Liver (tissue), 9 donors: ENCODE results near the gene MYO18A. TPM values are rescaled to one million over a fixed set of nuclear protein-coding genes. Genes with fewer than 3 reads are reported as not detected.

Experiments used
- DNase-seq: peaks from one replicate; pipeline ENCODE4 v3.0.0-alpha.2; 2017; ENCODE audit warnings: low spot score
- H3K27ac ChIP-seq, 2 donors: one replicate each; pipeline ENCODE4 v1.7.0; 2013; ENCODE audit warnings: inconsistent platforms in 2 of 2, low read length in 2 of 2, control low read depth in 1 of 2, low read depth in 1 of 2, mild to moderate bottlenecking in 1 of 2
- H3K27me3 ChIP-seq, 4 donors: one replicate each; pipeline versions ENCODE4 v1.6.1 to v1.7.0; 2013; ENCODE audit warnings: low read length in 3 of 4, inconsistent platforms in 1 of 4, mild to moderate bottlenecking in 1 of 4, moderate library complexity in 1 of 4; ENCODE audit not compliant: control insufficient read depth in 4 of 4, insufficient read depth in 4 of 4
- H3K36me3 ChIP-seq, 4 donors: one replicate each; pipeline versions ENCODE4 v1.6.1 to v1.7.0; 2013; ENCODE audit warnings: low read length in 3 of 4, mild to moderate bottlenecking in 3 of 4, low read depth in 1 of 4, moderate library complexity in 1 of 4; ENCODE audit not compliant: control insufficient read depth in 4 of 4, insufficient read depth in 3 of 4
- H3K4me1 ChIP-seq, 4 donors: one replicate each; pipeline versions ENCODE4 v1.6.1 to v1.7.0; 2013; ENCODE audit warnings: low read length in 3 of 4, mild to moderate bottlenecking in 3 of 4, moderate library complexity in 1 of 4; ENCODE audit not compliant: control insufficient read depth in 4 of 4, insufficient read depth in 4 of 4
- H3K4me3 ChIP-seq, 3 donors: one replicate each; pipeline versions ENCODE4 v1.6.1 to v1.7.0; 2013; ENCODE audit warnings: low read length in 3 of 3, control low read depth in 1 of 3, low read depth in 1 of 3, mild to moderate bottlenecking in 1 of 3
- H3K9ac ChIP-seq, 2 donors: one replicate each; pipeline ENCODE4 v1.7.0; 2013; ENCODE audit warnings: low read length in 2 of 2, mild to moderate bottlenecking in 2 of 2, moderate library complexity in 2 of 2, control low read depth in 1 of 2, low read depth in 1 of 2
- H3K9me3 ChIP-seq, 4 donors: one replicate each; pipeline versions ENCODE4 v1.6.1 to v1.7.0; 2013; ENCODE audit warnings: low read length in 3 of 4; ENCODE audit not compliant: control insufficient read depth in 4 of 4
- ATF3 ChIP-seq: IDR thresholded peaks from 2 replicates; pipeline ENCODE4 v1.6.1; 2016; ENCODE audit warnings: antibody characterized with exemption
- EGR1 ChIP-seq, 2 donors: IDR thresholded peaks; 2 replicates each; pipeline ENCODE4 v1.6.1; 2016 to 2018; ENCODE audit warnings: antibody characterized with exemption in 2 of 2, low read depth in 2 of 2
- FOXA1 ChIP-seq: IDR thresholded peaks from 2 replicates; pipeline ENCODE4 v1.6.1; 2016; ENCODE audit warnings: antibody characterized with exemption
- FOXA2 ChIP-seq: IDR thresholded peaks from 2 replicates; pipeline ENCODE4 v1.6.1; 2016; ENCODE audit warnings: antibody characterized with exemption
- GABPA ChIP-seq, 2 donors: IDR thresholded peaks in 1 of 2; conservative IDR thresholded peaks in 1 of 2; 2 replicates each; pipeline ENCODE4 v1.6.1; 2016; ENCODE audit warnings: antibody characterized with exemption in 2 of 2, mild to moderate bottlenecking in 1 of 2, moderate library complexity in 1 of 2
- HNF4A ChIP-seq, 2 donors: conservative IDR thresholded peaks; 2 replicates each; pipeline ENCODE4 v1.6.1; 2016; ENCODE audit warnings: antibody characterized with exemption in 2 of 2, mild to moderate bottlenecking in 2 of 2
- HNF4G ChIP-seq: IDR thresholded peaks from 2 replicates; pipeline ENCODE4 v1.6.1; 2016; ENCODE audit warnings: antibody characterized with exemption
- JUND ChIP-seq, 2 donors: IDR thresholded peaks; 2 replicates each; pipeline ENCODE4 v1.6.1; 2016; ENCODE audit warnings: antibody characterized with exemption in 2 of 2
- MAX ChIP-seq: IDR thresholded peaks from 2 replicates; pipeline ENCODE4 v1.6.1; 2016; ENCODE audit warnings: antibody characterized with exemption
- NR2F2 ChIP-seq: IDR thresholded peaks from 2 replicates; pipeline ENCODE4 v1.6.1; 2016; ENCODE audit warnings: antibody characterized with exemption
- RAD21 ChIP-seq, 2 donors: IDR thresholded peaks; 2 replicates each; pipeline ENCODE4 v1.6.1; 2016; ENCODE audit warnings: antibody characterized with exemption in 2 of 2, mild to moderate bottlenecking in 2 of 2
- REST ChIP-seq: IDR thresholded peaks from 2 replicates; pipeline ENCODE4 v1.6.1; 2016; ENCODE audit warnings: antibody characterized with exemption, mild to moderate bottlenecking
- RXRA ChIP-seq, 2 donors: IDR thresholded peaks; 2 replicates each; pipeline ENCODE4 v1.6.1; 2017 to 2018; ENCODE audit warnings: antibody characterized with exemption in 2 of 2, mild to moderate bottlenecking in 1 of 2
- SP1 ChIP-seq: IDR thresholded peaks from 2 replicates; pipeline ENCODE4 v1.6.1; 2018; ENCODE audit warnings: antibody characterized with exemption, mild to moderate bottlenecking
- TAF1 ChIP-seq: conservative IDR thresholded peaks from 2 replicates; pipeline ENCODE4 v1.6.1; 2016; ENCODE audit warnings: antibody characterized with exemption, mild to moderate bottlenecking
- YY1 ChIP-seq: IDR thresholded peaks from 2 replicates; pipeline ENCODE4 v1.6.1; 2016; ENCODE audit warnings: antibody characterized with exemption, mild to moderate bottlenecking
- WGBS: extraction: QIAGEN DNeasy Blood & Tissue Kit; methylation state at CpG from one replicate; pipeline ENCODE4 v1.1.7; 2013; 5-methylcytosine and 5-hydroxymethylcytosine counted together
- polyA plus RNA-seq, 2 donors: library from polyadenylated mRNA; stranded (reverse) in 1 of 2; unstranded in 1 of 2; fragments of 200-250 nt in 1 of 2; fragments of >200 nt in 1 of 2; fragmentation: Nextera tagmentation in 1 of 2; extraction: Ambion mirVana in 1 of 2; gene quantifications; one replicate each; pipeline versions ENCODE4 v1.2.1 to v1.2.3, GENCODE V29; 2013 to 2015
- total RNA-seq, 2 donors: library from RNA; depleted of rRNA; stranded (reverse); fragments of >200 nt; gene quantifications; one replicate each; pipeline ENCODE4 v1.2.3, GENCODE V29; 2014
- TF ChIP-seq, protein P1 (sequence below): fragments of 150-350 bp; IDR thresholded peaks from 2 replicates; pipeline ENCODE4 v1.5.1; 2017; ENCODE audit warnings: improper control_type of control experiment, low read depth, low read length; ENCODE audit not compliant: missing input control
- TF ChIP-seq, protein P2 (sequence below): IDR thresholded peaks from 2 replicates; pipeline ENCODE4 v1.6.1; 2016; ENCODE audit warnings: antibody characterized with exemption
- donor health status: healthy.
- donor health status: healthy.
- donor health status: healthy.
- donor health status: healthy.
- donor health status: healthy.

Gene MYO18A
- total and polyA plus RNA-seq, 4 donors: 26.3 to 81.6 (median 37.3) TPM

DNA sequence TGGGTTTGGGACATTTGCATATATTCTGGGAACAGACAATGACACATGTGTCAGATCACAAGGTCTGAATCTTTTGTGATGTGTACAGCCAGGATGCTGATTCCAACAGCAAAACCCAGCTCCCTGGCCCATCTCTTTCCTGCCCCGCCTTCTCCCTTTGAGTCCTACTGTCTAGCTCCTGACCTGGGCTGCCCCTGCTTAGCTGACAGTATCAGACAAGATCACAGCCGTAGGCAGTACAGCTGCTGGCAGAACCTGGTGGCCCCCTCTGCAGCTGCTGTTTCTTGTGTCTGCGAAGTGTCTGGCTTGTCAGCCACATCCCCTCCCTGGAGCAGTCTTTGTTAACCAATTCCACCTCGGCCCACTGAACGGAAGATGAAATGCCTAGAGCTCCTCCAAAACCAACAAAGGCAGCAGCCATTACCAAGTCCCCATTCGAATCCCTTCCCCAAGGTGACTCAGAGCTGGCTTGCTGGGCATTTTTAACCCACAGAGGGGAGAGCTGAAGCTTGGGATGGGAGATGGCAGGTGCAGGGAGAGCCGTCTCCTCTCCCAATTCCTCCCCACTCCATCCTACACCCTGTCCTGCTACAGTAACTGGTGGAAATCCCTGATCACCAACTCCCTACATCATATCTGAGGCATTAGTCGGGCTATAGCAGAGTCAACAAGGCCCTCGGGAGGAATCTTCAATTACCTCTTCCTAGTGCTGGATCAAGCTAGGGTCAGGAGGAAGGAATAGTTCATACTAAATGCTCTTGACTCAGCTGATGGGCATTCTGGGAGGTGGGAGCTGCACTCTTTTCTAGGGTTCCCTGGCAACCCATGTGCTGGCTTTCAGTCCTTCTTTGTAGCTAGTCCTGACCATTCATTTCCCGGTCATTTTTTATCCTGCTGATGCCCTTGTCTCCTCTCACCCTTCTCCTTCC is 131.5 kb downstream of the MYO18A start:
- WGBS: 74% methylated on average over 10 of the region's 10 CpGs
- no peaks in the 10 kb centered on the region for H3K27me3 ChIP-seq
- no peak overlapping the region for H3K4me3 ChIP-seq
- no peak overlapping the region for H3K9ac ChIP-seq
- no peaks in the 10 kb centered on the region for H3K9me3 ChIP-seq
- no peak for DNase-seq
- peaks cover 5 to 28% (median 12%) of the 10 kb centered on the region in 4 donors for H3K36me3 ChIP-seq
- H3K4me1 ChIP-seq: peaks cover 12 to 68% (median 57%) of the 10 kb centered on the region in 4 donors
- no peak overlapping the region for H3K27ac ChIP-seq
- TF ChIP-seq MAX: no peak
- TF ChIP-seq EGR1 (IDR thresholded peaks at IDR 0.05; ENCODE audit: low read depth in 2 of 2): no peak
- TF ChIP-seq TAF1: no peak
- TF ChIP-seq RAD21 (IDR thresholded peaks at IDR 0.05): no peak
- TF ChIP-seq REST: no peak
- TF ChIP-seq HNF4G: no peak
- TF ChIP-seq FOXA2: no peak
- no peak for TF ChIP-seq HNF4A (conservative IDR thresholded peaks at IDR 0.05)
- no peak for TF ChIP-seq JUND (IDR thresholded peaks at IDR 0.05)
- no peak for TF ChIP-seq ATF3
- TF ChIP-seq NR2F2: no peak
- TF ChIP-seq, protein P1, sequence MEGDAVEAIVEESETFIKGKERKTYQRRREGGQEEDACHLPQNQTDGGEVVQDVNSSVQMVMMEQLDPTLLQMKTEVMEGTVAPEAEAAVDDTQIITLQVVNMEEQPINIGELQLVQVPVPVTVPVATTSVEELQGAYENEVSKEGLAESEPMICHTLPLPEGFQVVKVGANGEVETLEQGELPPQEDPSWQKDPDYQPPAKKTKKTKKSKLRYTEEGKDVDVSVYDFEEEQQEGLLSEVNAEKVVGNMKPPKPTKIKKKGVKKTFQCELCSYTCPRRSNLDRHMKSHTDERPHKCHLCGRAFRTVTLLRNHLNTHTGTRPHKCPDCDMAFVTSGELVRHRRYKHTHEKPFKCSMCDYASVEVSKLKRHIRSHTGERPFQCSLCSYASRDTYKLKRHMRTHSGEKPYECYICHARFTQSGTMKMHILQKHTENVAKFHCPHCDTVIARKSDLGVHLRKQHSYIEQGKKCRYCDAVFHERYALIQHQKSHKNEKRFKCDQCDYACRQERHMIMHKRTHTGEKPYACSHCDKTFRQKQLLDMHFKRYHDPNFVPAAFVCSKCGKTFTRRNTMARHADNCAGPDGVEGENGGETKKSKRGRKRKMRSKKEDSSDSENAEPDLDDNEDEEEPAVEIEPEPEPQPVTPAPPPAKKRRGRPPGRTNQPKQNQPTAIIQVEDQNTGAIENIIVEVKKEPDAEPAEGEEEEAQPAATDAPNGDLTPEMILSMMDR: no peak
- TF ChIP-seq RXRA (IDR thresholded peaks at IDR 0.05): no peak
- TF ChIP-seq GABPA (IDR thresholded peaks at IDR 0.05 in 1 of 2, conservative IDR thresholded peaks at IDR 0.05 in 1 of 2): no peak
- TF ChIP-seq, protein P2, sequence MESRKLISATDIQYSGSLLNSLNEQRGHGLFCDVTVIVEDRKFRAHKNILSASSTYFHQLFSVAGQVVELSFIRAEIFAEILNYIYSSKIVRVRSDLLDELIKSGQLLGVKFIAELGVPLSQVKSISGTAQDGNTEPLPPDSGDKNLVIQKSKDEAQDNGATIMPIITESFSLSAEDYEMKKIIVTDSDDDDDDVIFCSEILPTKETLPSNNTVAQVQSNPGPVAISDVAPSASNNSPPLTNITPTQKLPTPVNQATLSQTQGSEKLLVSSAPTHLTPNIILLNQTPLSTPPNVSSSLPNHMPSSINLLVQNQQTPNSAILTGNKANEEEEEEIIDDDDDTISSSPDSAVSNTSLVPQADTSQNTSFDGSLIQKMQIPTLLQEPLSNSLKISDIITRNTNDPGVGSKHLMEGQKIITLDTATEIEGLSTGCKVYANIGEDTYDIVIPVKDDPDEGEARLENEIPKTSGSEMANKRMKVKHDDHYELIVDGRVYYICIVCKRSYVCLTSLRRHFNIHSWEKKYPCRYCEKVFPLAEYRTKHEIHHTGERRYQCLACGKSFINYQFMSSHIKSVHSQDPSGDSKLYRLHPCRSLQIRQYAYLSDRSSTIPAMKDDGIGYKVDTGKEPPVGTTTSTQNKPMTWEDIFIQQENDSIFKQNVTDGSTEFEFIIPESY: no peak
- no peak for TF ChIP-seq SP1
- no peak for TF ChIP-seq YY1
- TF ChIP-seq FOXA1: no peak
